GM12864 (cell line): Measurements from ENCODE around the gene SNAPC2.

Experiments used
- DNase-seq: peaks from one replicate; pipeline ENCODE4 v3.0.0-alpha.2; 2011; ENCODE audit warnings: low read depth
- H3K4me3 ChIP-seq: 2 replicates; pipeline ENCODE4 v1.5.1; 2011; ENCODE audit warnings: mild to moderate bottlenecking, low read depth, low read length, control low read depth
- TF ChIP-seq, protein P1 (sequence below): IDR thresholded peaks from 2 replicates; pipeline ENCODE4 v1.5.1; 2011; ENCODE audit warnings: low read depth, mild to moderate bottlenecking, moderate library complexity, low read length, control low read depth, inconsistent platforms; ENCODE audit errors: missing control alignments

The SNAPC2 gene, protein sequence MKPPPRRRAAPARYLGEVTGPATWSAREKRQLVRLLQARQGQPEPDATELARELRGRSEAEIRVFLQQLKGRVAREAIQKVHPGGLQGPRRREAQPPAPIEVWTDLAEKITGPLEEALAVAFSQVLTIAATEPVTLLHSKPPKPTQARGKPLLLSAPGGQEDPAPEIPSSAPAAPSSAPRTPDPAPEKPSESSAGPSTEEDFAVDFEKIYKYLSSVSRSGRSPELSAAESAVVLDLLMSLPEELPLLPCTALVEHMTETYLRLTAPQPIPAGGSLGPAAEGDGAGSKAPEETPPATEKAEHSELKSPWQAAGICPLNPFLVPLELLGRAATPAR

DNA sequence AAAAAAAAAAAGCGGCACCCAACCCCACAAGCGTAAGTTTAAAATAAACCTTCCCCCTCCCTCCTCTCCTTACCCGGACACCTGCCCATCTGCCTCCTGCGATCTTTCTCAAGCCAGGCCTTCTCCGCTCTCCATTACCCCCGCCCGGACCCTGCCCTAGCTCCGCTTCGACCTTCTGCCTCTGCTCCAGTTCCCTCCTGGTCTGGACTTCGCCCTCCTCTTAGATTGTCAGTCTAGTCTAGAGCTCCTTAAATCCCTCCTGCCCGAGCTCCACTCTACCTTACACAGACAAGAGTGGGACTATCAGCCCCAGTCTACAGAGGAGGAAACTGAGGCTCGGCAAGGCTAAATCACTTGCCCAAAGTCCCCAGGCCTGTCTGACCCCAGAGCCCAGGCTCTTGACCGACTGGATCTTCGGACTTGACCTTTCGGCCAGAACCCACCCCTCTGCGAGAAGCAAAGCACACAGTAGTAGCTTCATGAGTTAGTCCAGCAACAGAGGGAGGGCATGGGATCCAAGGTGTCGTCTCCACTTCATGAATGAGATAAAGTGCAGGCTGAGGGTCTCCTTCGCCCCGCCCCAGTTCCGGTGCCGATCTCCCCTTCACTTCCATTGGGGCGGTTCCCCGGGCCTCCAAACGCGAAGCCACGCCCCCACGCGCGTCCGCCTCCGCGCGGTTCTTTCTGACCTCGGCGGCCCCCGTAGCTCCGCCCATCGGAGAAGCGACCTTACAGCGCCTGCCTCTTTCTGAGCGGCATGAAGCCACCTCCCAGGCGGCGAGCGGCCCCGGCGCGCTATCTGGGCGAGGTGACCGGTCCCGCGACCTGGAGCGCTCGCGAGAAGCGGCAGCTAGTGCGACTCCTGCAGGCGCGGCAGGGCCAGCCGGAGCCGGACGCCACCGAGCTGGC is at the start of gene SNAPC2:
Gene SNAPC2, plus strand, starts transcription at position 729 of the 909 bp plus-strand sequence. Its CDS starts 29 bp downstream, at position 758.
- DNase-seq: peak; percentile 80
- peak within 1 kb of the TSS; percentile 80 for H3K4me3 ChIP-seq
- TF ChIP-seq, protein P1, sequence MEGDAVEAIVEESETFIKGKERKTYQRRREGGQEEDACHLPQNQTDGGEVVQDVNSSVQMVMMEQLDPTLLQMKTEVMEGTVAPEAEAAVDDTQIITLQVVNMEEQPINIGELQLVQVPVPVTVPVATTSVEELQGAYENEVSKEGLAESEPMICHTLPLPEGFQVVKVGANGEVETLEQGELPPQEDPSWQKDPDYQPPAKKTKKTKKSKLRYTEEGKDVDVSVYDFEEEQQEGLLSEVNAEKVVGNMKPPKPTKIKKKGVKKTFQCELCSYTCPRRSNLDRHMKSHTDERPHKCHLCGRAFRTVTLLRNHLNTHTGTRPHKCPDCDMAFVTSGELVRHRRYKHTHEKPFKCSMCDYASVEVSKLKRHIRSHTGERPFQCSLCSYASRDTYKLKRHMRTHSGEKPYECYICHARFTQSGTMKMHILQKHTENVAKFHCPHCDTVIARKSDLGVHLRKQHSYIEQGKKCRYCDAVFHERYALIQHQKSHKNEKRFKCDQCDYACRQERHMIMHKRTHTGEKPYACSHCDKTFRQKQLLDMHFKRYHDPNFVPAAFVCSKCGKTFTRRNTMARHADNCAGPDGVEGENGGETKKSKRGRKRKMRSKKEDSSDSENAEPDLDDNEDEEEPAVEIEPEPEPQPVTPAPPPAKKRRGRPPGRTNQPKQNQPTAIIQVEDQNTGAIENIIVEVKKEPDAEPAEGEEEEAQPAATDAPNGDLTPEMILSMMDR: no peak

DNA sequence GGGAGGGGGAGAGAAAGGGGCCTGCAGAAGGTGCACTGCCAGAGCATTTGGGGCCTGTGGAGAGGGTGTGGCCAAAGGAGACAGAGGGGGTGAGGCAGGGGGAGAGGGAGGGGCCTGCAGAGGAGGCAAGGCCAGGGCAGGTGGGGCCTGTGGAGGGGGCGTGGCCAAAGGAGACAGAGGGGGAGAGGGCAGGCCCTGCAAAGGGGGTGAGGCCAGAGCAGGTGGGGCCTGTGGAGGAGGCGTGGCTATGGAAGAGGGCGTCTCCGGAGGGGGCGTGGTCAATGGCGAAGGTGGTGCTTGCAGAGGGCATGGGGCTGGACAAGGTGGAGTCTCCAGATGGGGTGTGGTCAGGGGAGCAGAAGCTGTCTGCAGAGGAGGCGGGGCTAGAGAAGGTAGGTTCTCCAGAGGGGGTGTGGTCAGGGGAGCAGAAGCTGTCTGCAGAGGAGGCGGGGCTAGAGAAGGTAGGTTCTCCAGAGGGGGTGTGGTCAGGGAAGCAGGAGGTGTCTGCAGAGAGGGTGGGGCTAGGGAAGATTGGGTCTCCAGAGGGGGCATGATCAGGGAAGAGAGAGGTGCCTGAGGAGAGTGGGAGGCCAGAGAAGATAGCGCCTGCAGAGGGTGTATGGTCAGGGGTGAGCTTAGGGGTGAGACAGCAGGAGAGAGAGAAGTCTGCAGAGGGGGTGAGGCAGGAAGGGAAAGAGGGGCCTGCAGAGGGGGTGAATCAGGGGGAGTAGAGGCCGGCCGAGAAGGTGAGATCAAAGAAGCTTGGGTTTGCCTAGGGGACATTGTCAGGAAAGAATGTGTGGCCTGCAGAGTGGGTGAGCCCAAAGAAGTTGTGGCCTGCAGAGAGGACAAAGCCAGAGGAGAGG is 49.3 kb upstream of the SNAPC2 start:
- TF ChIP-seq, protein P1: no peak
- peak; percentile 64 for DNase-seq

DNA sequence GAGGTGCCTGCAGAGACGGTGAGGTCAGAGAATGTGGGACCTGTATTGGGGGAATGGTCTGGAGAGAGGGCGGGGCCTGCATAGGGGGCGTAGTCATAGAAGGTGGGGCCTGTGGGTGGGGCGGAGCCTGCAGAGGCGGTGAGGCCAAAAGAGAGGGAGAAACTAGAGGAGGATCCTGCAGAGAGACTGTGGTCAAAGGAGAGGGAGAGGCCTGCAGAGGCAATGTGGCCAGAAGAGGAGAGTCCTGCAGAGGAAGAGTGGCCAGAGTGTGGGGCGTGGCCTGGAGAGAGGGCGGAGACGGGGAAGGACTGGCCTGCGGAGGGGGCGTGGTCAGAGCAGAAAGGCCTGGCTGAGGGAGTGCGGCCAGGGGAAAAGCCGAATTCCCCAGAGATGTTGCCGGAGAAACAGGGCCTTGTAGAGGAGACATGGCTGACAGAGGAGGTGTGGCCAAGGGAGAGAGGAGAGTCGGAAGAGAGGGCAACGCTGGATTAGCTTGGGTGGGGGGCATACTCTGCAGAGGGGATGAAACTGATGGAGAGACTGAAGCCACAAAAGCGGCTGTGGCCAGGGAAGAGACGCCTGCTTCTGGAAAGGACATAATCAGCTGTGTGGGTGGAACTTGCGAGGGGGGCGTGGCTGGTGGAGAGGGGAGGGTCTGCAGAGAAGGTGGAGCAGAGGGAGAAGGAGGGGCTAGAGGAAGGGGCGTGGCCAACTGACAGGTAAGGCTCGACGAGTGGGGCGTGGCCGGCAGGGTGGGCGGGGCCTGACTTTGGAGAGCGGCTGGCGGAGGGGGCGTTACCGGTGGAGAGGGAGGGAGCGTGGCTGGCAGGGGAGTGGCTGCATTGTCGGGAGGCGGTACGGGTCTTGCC is 48.5 kb upstream of the SNAPC2 start:
- DNase-seq: peak; percentile 63
- no peak overlapping the region for H3K4me3 ChIP-seq

More for the DNA sequence above, 49.3 kb upstream of the SNAPC2 start:
- H3K4me3 ChIP-seq: no peak overlapping the region

DNA sequence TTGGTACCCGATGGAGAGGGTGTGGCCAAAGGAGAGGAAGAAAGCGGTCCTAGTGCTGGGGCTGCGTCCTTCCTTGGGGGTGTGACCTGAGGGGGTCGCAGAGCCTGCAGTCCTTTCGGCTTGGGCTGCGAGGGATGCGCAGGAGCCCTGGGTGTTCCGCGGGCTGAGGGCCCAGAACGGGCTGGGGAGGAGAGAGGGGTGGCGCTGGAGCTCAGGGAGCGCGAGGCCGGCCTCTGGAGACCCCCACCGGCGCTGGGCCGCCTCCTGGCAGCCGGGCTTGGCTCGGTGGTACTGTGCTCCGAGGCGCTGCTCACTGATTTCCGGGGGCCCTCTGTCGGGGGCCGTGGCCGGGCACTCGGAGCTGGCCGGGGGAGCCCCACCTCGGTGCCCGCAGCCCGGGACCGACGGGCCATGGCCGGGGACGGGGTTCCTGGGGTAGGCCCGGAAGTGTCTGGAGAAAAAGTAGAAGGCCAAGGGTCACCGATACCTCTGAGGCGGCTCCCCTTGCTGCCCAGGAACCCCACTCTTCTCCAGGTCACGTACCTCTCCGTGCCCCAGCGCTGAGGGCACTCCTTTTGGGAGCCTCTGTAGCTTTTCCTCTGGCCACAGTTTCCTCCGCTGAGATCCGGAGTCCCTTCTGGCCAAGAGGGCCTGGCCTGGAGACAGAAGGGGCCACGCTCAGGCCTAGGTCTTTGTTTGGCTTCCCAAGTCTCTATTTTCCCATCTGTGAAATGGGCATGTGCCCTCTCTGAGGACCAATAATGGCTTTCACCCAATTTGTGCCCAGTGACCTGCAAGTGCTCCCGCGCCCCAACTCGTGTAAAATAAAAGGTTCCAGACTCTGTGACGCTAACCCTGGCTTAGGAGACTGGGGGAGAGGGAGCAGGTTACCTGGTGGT is 47.6 kb upstream of the SNAPC2 start:
- H3K4me3 ChIP-seq: no peak overlapping the region
- DNase-seq: no peak
- TF ChIP-seq, protein P1: no peak

More for the DNA sequence above, 48.5 kb upstream of the SNAPC2 start:
- TF ChIP-seq, protein P1: no peak

DNA sequence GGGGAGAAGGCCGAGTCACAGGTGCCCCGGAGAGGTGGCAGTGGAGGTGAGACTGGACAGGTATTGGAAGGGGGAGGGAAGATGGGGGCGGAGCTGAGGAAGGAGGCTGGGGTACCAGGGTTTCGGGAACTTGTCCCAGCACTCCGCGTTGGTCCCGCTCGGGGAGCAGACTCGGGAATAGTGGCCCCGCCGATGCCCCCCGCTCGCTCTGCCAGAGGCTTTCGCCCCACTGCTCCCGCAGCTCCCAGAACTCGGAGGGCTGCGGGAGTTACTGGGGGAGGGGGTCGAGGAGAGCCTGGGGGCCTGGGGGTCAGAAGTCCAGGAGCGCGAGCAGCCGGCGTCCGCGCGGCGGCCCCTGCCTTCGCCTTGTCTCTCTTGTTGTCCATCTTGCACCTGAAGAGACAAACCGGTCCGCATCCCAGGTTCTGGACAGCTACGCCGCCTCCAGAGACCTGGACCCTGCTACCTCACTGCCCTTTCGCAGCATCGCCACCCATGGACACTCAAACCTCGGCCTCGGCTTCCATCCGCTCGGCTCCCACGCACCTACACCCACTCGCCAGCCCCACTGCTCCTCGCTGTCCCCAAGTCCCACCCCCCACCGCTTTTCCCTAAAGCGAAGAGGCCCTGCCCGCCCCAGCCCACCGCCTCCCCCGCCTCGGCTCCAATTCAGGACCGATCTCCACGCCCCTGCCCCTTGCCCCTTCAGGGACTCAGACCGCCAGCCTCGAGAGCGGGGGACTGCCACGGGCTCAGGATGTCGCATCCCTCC is 46.6 kb upstream of the SNAPC2 start:
- no peak for DNase-seq
- TF ChIP-seq, protein P1: no peak
- H3K4me3 ChIP-seq: no peak overlapping the region
